Activated T-helper 1 cell treated with Interleukin-2 at 50 U/mL for 16 hours (primary cell): ENCODE results near the gene FFAR1.

Experiments
- DNase-seq: peaks from one replicate; pipeline ENCODE4 v3.0.0-alpha.2; 2020; ENCODE audit warnings: low read depth

Gene FFAR1

DNA sequence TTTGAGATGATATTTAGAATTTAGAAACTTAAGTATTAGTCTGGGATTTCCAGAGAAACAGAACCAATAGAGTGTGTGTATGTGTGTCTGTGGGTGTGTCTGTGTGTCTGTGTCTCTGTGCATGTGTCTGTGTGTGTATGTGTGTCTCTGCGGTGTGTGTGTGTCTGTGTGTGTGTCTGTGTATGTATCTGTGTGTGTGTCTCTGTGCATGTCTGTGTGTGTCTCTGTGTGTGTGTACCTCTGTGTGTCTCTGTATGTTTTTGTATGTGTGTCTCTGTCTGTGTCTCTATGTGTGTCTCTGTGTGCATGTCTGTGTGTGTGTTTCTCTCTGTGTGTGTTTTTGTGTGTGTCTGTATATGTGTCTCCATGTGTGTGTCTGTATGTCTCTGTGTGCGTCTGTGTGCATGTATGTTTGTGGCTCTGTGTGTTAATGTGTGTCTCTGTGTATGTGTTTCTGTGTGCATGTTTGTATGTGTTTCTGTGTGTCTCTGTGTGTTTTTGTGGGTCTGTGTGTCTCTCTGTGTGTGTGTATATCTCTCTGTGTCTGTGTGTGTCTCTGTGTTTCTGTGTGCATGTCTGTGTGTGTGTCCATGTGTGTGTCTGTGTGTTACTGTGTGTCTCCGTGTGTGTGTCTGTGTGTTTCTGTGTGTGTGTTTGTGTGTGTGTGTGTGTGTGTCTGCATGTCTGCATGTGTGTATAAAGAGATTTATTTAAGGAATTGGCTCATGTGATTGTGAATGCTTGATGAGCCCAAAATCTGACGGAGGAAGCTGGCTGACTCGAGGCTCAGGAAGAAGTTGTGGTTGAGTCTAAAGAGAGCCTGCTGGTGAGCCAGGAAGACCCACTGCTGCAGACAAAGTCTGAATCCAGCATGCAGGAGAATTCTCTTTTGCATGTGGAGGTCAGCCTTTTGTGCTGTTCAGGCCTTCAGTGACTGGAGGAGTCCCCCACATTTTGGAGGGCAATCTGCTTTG, 45.3 kb downstream of the FFAR1 start:
- DNase-seq: no peak

DNA sequence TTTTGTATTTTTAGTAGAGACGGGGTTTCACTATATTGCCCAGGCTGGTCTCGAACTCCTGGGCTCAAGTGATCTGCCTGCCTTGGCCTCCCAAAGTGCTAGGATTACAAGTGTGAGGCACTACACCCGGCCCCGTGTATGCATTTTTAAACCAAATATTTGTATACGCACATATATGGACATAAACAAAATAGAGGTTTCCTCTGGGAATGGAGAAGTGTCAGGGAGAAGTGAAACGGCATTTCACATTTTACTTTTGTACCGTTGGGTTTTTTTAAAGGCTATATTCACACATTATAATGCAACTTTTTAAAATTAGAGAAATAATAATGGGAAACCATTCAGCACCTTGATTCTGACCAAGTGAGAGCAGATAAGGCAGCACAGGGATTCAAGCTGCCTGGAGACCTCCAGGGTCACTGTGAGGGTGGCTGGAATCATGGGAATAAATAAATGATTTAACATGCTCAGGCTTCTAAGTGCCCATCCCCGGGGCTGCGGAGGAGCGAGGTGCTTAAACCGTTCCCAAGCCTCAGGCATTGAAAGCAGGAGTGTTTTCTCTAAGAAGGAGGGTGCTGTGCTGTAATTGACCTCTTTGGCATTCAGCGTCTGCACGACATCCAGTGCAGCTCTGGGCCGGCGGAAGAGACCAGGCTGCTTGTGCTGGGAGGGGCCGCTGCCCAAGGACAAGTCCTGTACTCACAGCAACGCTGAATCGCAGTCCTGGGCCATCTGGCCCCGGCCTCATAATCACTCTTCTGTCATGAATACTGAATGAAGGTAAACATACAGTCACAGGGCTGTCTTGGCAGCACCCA, 47.9 kb downstream of the FFAR1 start:
- DNase-seq: no peak

DNA sequence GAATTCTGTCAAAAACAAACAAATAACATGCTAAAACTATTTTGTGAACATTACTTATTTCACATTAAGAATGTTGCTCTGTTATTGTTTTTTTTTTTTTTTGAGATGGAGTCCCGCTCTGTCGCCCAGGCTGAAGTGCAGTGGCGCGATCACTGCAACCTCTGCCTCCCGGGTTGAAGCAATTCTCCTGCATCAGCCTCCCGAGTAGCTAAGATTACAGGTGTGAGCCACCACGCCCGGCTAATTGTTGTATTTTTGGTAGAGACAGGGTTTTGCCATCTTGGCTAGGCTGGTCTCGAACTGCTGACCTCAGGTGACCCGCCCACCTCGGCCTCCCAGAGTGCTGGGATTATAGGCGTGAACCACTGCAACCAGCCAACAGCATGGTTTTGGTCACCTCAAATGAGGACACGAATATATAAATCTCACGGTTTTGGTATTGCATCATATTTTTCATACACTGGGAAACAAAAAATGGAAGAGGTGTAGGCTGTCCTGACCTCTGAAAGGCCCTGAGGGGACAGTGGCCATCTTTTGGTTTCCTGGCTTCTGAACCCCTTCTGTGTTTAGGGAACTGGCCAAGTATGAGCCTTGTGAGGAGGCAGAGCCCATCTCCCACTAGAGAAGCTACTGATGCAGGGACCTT, 48.7 kb downstream of the FFAR1 start:
- no peak for DNase-seq

DNA sequence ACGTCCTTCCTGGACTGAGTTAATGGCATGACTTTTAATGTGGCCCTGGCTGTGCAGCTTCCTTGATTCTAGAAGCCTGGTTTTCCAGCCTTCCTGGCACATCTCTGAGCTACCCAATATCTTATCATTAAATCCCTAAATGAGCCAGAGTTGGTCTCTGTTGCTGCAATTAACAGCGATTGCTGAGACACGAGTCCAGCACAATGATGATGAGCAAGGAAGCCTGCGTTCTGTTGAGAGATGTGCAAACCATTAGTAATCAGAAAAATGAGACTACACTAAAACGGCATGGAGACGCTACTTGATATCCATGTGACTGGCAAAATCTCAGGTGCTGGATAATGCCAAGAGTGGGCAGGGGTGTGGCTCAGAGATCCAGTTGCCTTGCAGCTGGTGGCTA, 49.4 kb downstream of the FFAR1 start:
- no peak for DNase-seq
